Right atrium auricular region (tissue), 2 donors: ENCODE data around the gene ROR2. TPM values are rescaled to one million over a fixed set of nuclear protein-coding genes. Genes with fewer than 3 reads are reported as not detected.

ENCODE experiments used
- DNase-seq: peaks from one replicate; pipeline ENCODE4 v3.0.0-alpha.2; 2019; ENCODE audit warnings: low spot score
- H3K27ac ChIP-seq, 2 donors: fragments of 200-600 bp; sonication (generic); 1 replicate in 1 of 2; 2 replicates in 1 of 2; pipeline ENCODE4 v1.5.1; 2016 to 2019
- H3K27me3 ChIP-seq, 2 donors: fragments of 200-600 bp; sonication (generic); one replicate each; pipeline versions ENCODE4 v1.5.1 to v1.6.0; 2017 to 2019
- H3K36me3 ChIP-seq: fragments of 200-600 bp; sonication (generic); one replicate; pipeline ENCODE4 v1.5.1; 2016
- H3K4me1 ChIP-seq, 2 donors: fragments of 200-600 bp; sonication (generic); one replicate each; pipeline versions ENCODE4 v1.5.1 to v1.6.0; 2017 to 2019
- H3K4me3 ChIP-seq, 2 donors: fragments of 200-600 bp; sonication (generic); 1 replicate in 1 of 2; 2 replicates in 1 of 2; pipeline ENCODE4 v1.5.1; 2017 to 2019; ENCODE audit warnings: mild to moderate bottlenecking in 1 of 2, moderate library complexity in 1 of 2
- H3K9me3 ChIP-seq, 2 donors: fragments of 200-600 bp; sonication (generic); one replicate each; pipeline ENCODE4 v1.5.1; 2019
- total RNA-seq, 2 donors: library from RNA; depleted of rRNA; stranded (reverse); fragments of >200 nt; gene quantifications; one replicate each; pipeline ENCODE4 v1.1.0, GENCODE V29; 2016
- TF ChIP-seq, protein P1 (sequence below), 2 donors: fragments of 200-600 bp; sonication (generic); IDR thresholded peaks; one replicate each; pipeline ENCODE4 v1.5.1; 2019; ENCODE audit warnings: antibody characterized with exemption in 2 of 2

ROR2 gene
- total RNA-seq, 2 donors from 2014 or later = 21.8 to 28.5 TPM

DNA sequence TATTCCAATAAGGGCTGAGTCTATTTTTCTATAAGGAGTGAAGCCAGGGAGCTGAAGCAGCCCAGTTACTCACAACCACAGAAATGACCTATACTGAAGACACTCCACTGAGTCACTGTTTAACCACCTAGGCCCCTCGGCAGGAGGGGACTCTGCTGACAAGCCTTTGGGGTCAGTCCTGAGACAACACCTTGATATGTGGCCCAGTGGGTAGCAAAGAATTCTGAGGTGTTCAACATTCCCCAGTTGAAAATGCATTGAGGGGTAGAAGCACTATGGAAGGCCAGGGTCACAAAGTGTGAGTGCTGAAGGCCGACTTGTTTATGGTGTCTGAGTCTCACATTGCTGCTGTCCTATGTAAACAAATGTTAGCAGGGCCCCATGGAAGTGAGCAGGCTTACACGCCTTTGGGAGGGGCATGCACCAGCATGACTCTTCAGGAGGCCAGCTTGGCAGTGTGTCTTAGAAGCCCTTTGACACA lies 413.8 kb downstream of the ROR2 start:
- TF ChIP-seq, protein P1, sequence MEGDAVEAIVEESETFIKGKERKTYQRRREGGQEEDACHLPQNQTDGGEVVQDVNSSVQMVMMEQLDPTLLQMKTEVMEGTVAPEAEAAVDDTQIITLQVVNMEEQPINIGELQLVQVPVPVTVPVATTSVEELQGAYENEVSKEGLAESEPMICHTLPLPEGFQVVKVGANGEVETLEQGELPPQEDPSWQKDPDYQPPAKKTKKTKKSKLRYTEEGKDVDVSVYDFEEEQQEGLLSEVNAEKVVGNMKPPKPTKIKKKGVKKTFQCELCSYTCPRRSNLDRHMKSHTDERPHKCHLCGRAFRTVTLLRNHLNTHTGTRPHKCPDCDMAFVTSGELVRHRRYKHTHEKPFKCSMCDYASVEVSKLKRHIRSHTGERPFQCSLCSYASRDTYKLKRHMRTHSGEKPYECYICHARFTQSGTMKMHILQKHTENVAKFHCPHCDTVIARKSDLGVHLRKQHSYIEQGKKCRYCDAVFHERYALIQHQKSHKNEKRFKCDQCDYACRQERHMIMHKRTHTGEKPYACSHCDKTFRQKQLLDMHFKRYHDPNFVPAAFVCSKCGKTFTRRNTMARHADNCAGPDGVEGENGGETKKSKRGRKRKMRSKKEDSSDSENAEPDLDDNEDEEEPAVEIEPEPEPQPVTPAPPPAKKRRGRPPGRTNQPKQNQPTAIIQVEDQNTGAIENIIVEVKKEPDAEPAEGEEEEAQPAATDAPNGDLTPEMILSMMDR (IDR thresholded peaks at IDR 0.05) = no peak
- H3K36me3 ChIP-seq = no peaks in the 10 kb centered on the region
- H3K4me1 ChIP-seq = no peaks in the 10 kb centered on the region
- H3K27me3 ChIP-seq = no peaks in the 10 kb centered on the region
- no peaks in the 10 kb centered on the region for H3K9me3 ChIP-seq
- H3K4me3 ChIP-seq = no peak overlapping the region
- no peak overlapping the region for H3K27ac ChIP-seq
- DNase-seq = no peak

DNA sequence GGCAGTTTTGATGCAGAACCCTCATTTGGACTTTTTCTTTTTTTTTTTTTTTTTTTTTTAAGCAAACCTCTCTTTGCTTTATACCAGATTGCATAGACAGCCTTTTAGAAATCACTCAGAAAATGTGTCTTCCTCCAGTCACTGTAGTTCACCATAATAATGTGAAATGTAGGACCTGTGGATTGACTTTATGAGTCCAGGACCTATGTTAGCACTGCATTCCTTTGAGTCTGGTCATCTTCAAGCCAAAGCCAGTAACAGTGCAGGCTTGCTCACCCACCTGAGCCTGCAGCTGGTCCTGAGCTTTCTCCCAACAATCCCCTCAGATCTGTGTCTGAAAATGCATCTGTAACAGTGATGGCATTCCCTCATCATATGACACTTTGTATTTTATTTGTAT lies 415.7 kb downstream of the ROR2 start:
- no peaks in the 10 kb centered on the region for H3K36me3 ChIP-seq
- H3K9me3 ChIP-seq = no peaks in the 10 kb centered on the region
- no peak overlapping the region for H3K4me3 ChIP-seq
- TF ChIP-seq, protein P1 (IDR thresholded peaks at IDR 0.05) = no peak
- H3K27ac ChIP-seq = no peak overlapping the region
- no peaks in the 10 kb centered on the region for H3K27me3 ChIP-seq
- H3K4me1 ChIP-seq = no peaks in the 10 kb centered on the region
- no peak for DNase-seq

- Histone ChIP-seq H3K36me3 (no peaks in the 10 kb centered on the region), H3K27ac (no peak overlapping the region), H3K27me3 (no peaks in the 10 kb centered on the region), H3K9me3 (no peaks in the 10 kb centered on the region), H3K4me1 (no peaks in the 10 kb centered on the region), H3K4me3 (no peak overlapping the region)
- DNase-seq = no peak
- TF ChIP-seq, protein P1 (IDR thresholded peaks at IDR 0.05) = no peak
Measured at GRCh38 chr9:91533382-91533781, 416.6 kb downstream of the ROR2 start.

DNA sequence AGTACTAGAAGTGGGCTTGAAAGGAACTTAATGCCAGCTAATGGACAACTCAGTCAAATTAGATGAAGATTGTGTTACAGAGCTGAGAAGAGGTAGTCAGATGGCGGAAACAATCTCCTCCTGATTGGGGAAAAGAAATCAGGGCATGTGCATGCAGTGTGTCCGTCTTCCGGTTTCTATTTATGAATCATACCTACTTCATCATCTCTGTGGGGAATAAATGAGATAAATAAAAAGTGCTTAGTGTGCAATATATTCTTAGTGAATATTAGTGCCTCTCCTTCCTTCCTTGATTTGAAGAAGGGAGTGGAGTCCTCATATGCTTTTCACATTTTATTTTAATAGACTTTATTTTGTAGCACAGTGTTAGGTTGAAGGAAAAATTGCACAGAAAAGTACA lies 417.7 kb downstream of the ROR2 start:
- Histone ChIP-seq H3K4me3 (no peak overlapping the region), H3K4me1 (no peaks in the 10 kb centered on the region), H3K36me3 (no peaks in the 10 kb centered on the region), H3K9me3 (no peaks in the 10 kb centered on the region), H3K27ac (no peak overlapping the region), H3K27me3 (no peaks in the 10 kb centered on the region)
- TF ChIP-seq, protein P1 (IDR thresholded peaks at IDR 0.05) = no peak
- no peak for DNase-seq

GRCh38 chr9:91530829-91531228 lies 419.2 kb downstream of the ROR2 start:
- no peak overlapping the region for H3K4me3 ChIP-seq
- TF ChIP-seq, protein P1 (IDR thresholded peaks at IDR 0.05) = no peak
- H3K27ac ChIP-seq = no peak overlapping the region
- H3K36me3 ChIP-seq = no peaks in the 10 kb centered on the region
- H3K9me3 ChIP-seq = peaks cover 0 to 9% of the 10 kb centered on the region in 2 donors
- no peaks in the 10 kb centered on the region for H3K27me3 ChIP-seq
- no peaks in the 10 kb centered on the region for H3K4me1 ChIP-seq
- no peak for DNase-seq

DNA sequence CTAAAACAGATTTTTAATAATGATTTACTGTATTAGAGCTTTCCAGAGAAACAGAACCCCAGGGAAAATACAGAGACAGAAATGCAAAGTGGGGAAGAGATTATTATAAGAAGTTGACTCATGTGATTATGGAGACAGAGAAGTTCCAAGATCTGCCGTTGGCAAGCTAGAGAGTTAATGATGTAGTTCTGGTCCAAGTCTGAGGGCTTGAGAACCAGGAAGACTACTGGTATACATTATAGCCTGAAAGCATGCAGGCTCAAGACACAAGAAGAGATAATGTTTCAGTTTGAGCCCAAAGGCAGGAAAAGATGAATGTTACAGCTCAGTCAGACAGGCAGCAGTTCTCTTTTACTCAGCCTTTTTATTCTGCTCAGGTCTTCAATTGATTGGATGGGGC lies 427.5 kb downstream of the ROR2 start:
- TF ChIP-seq, protein P1 (IDR thresholded peaks at IDR 0.05) = no peak

More for the DNA sequence above, 427.5 kb downstream of the ROR2 start:
- no peak overlapping the region for H3K27ac ChIP-seq
- H3K4me1 ChIP-seq = no peaks in the 10 kb centered on the region
- H3K4me3 ChIP-seq = no peak overlapping the region
- peaks cover 0 to 22% of the 10 kb centered on the region in 2 donors for H3K9me3 ChIP-seq
- H3K27me3 ChIP-seq = no peaks in the 10 kb centered on the region
- DNase-seq = no peak
- H3K36me3 ChIP-seq = no peaks in the 10 kb centered on the region
